Dermis microvascular lymphatic vessel endothelial cell (primary cell): Measurements from ENCODE around the gene SEC11A. TPM values are rescaled to one million over a fixed set of nuclear protein-coding genes. Genes with fewer than 3 reads are reported as not detected.
"Not testable (repeated sequence)": the region's sequence is repeated elsewhere in the genome, so short reads cannot be mapped to it uniquely, and the experiment has no call there.

Experiments used
- DNase-seq, 2 donors: peaks; one replicate each; pipeline versions ENCODE4 v3.0.0 to v3.0.0-alpha.2; 2010; ENCODE audit warnings: low read depth in 2 of 2
- total RNA-seq: library from RNA; depleted of rRNA; stranded (reverse); fragments of >200 nt; gene quantifications from 2 replicates; pipeline ENCODE4 v1.2.1, GENCODE V29; 2014

SEC11A gene
- total RNA-seq, 1 donor from 2014 or later = 227 TPM

- DNase-seq = no peak
Measured at GRCh38 chr15:84645496-84645895, 70.4 kb downstream of the SEC11A start.

- no peak for DNase-seq
Measured at GRCh38 chr15:84643838-84644237, 72.1 kb downstream of the SEC11A start.

- not testable (repeated sequence) for DNase-seq
Measured at GRCh38 chr15:84642640-84643039, 73.3 kb downstream of the SEC11A start.

- not testable (repeated sequence) for DNase-seq
Measured at GRCh38 chr15:84641871-84642270, 74.1 kb downstream of the SEC11A start.

- peak in 1 of 2 donors; percentile 30 for DNase-seq
Measured at GRCh38 chr15:84638103-84638502, 77.8 kb downstream of the SEC11A start.

GRCh38 chr15:84634228-84634837, 81.6 kb downstream of the SEC11A start:
- DNase-seq = no peak

GRCh38 chr15:84633311-84634227, 82.4 kb downstream of the SEC11A start:
- peak in 1 of 2 donors; percentile 86 for DNase-seq

- DNase-seq = no peak
Measured at GRCh38 chr15:84631706-84632272, 84.2 kb downstream of the SEC11A start.

- no peak for DNase-seq
Measured at GRCh38 chr15:84629033-84629432, 86.9 kb downstream of the SEC11A start.

- DNase-seq = no peak
Measured at GRCh38 chr15:84625123-84625522, 90.8 kb downstream of the SEC11A start.

- DNase-seq = no peak
Measured at GRCh38 chr15:84624359-84624758, 91.6 kb downstream of the SEC11A start.

- DNase-seq = no peak
Measured at GRCh38 chr15:84621358-84621979, 94.5 kb downstream of the SEC11A start.

GRCh38 chr15:84620626-84621025, 95.3 kb downstream of the SEC11A start:
- DNase-seq = no peak

Other genes with a start within 250 kb of the SEC11A start
- gene ZSCAN2, start 115.1 kb downstream of the SEC11A start, total RNA-seq = 13.0 and 15.7 TPM in 2 replicates
- 16.2 and 17.5 TPM in 2 replicates for gene WDR73, start 61.9 kb downstream of the SEC11A start, total RNA-seq
- 6.0 and 7.6 TPM in 2 replicates for gene NMB, start 57.9 kb downstream of the SEC11A start, total RNA-seq
- gene ZNF592, start 32.5 kb upstream of the SEC11A start, total RNA-seq = 2.7 and 6.4 TPM in 2 replicates
- 19.5 and 52.6 TPM in 2 replicates for gene ALPK3, start 101.2 kb upstream of the SEC11A start, total RNA-seq
- under 0.01 TPM in 1 of 2 replicates, not detected in the other for gene SLC28A1, start 168.5 kb upstream of the SEC11A start, total RNA-seq